A549 (cell line): ENCODE data around the gene CLDN7. TPM values are rescaled to one million over a fixed set of nuclear protein-coding genes. Genes with fewer than 3 reads are reported as not detected.
A peak's percentile ranks its signal among the peaks of the same experiment; 100 is the strongest.

Experiments
- ATAC-seq, 2 experiments: fragments of 200-7000 bp in 1 of 2; fragments of >200 bp in 1 of 2; cut with Nextera tagmentation in 1 of 2; cut with Tn5 transposase in 1 of 2; 3 replicates each; pipeline versions ENCODE4 v1.8.0 to v1.9.1; 2018 to 2020; ENCODE audit warnings: mild to moderate bottlenecking in 1 of 2, moderate library complexity in 1 of 2
- CTCF ChIA-PET: fragments of 300-600 bp; sonication (Branson Sonifier 250); formaldehyde crosslinking; extraction: SDS; loops from one replicate; lab custom pipeline; 2021; ENCODE audit warnings: antibody characterized with exemption, inconsistent platforms; lab: Yijun Ruan, JAX
- POLR2A ChIA-PET: fragments of 350-600 bp; formaldehyde crosslinking; extraction: SDS; loops from one replicate; lab custom pipeline; 2021; ENCODE audit warnings: antibody characterized with exemption, inconsistent platforms; lab: Yijun Ruan, JAX
- DNase-seq, 2 experiments: peaks; one replicate each; pipeline versions ENCODE4 v3.0.0 to v3.0.0-alpha.2; 2011 to 2016; ENCODE audit warnings: low read depth in 1 of 2, low spot score in 1 of 2
- FAIRE-seq: peaks from 2 replicates; lab custom pipeline; 2011; peaks lifted over from hg19 to GRCh38; lab: Jason Lieb, UNC
- H3K27ac ChIP-seq, 2 experiments: fragments of >200 bp; sonication (Bioruptor Twin); formaldehyde crosslinking; 3 replicates each; pipeline ENCODE4 v1.5.1; 2016 to 2017
- H3K4me1 ChIP-seq: fragments of >200 bp; sonication (Bioruptor Twin); formaldehyde crosslinking; 3 replicates; pipeline ENCODE4 v1.6.1; 2016
- H3K4me2 ChIP-seq: fragments of >200 bp; sonication (Bioruptor Twin); formaldehyde crosslinking; 3 replicates; pipeline ENCODE4 v1.6.1; 2016
- H3K4me3 ChIP-seq: fragments of >200 bp; sonication (Bioruptor Twin); formaldehyde crosslinking; 3 replicates; pipeline ENCODE4 v1.5.1; 2016
- H3K9me3 ChIP-seq: fragments of >200 bp; sonication (Bioruptor Twin); formaldehyde crosslinking; 3 replicates; pipeline ENCODE4 v1.6.1; 2016
- BHLHE40 ChIP-seq: IDR thresholded peaks from 2 replicates; pipeline ENCODE4 v1.6.1; 2012; ENCODE audit warnings: low read depth, low read length, inconsistent platforms
- CBX8 ChIP-seq: fragments of 200-600 bp; sonication (generic); IDR thresholded peaks from 2 replicates; pipeline ENCODE4 v1.6.1; 2016
- CEBPB ChIP-seq, 2 experiments: fragments of >200 bp in 1 of 2; sonication (Bioruptor Twin) in 1 of 2; formaldehyde crosslinking in 1 of 2; IDR thresholded peaks; 2 replicates each; pipeline ENCODE4 v1.6.1; 2012 to 2016
- CTCF ChIP-seq: fragments of >200 bp; sonication (Bioruptor Twin); formaldehyde crosslinking; IDR thresholded peaks from 3 replicates; pipeline ENCODE4 v1.5.1; 2016
- EP300 ChIP-seq, 2 experiments: fragments of >200 bp; sonication (Bioruptor Twin); formaldehyde crosslinking; IDR thresholded peaks; 2 replicates in 1 of 2; 3 replicates in 1 of 2; pipeline ENCODE4 v1.6.1; 2016 to 2017
- FOSB ChIP-seq: fragments of 250-450 bp; sonication (Bioruptor Pico); IDR thresholded peaks from 2 replicates; pipeline ENCODE4 v1.5.0; 2020; ENCODE audit warnings: mild to moderate bottlenecking, moderate library complexity
- HDAC2 ChIP-seq: fragments of 200-600 bp; sonication (generic); IDR thresholded peaks from 2 replicates; pipeline ENCODE4 v1.6.1; 2016
- JUNB ChIP-seq: fragments of >200 bp; sonication (Bioruptor Twin); formaldehyde crosslinking; IDR thresholded peaks from 2 replicates; pipeline ENCODE4 v1.6.1; 2016
- KDM1A ChIP-seq: fragments of 200-600 bp; sonication (generic); IDR thresholded peaks from 2 replicates; pipeline ENCODE4 v1.6.1; 2016; ENCODE audit warnings: low read depth, mild to moderate bottlenecking
- NFE2L2 ChIP-seq: fragments of 150-350 bp; conservative IDR thresholded peaks from 2 replicates; pipeline ENCODE4 v1.6.1; 2014; ENCODE audit warnings: low read length
- PHF8 ChIP-seq: fragments of 200-600 bp; sonication (generic); IDR thresholded peaks from 2 replicates; pipeline ENCODE4 v1.6.1; 2016; ENCODE audit warnings: low read depth, mild to moderate bottlenecking, antibody characterized with exemption, moderate library complexity, borderline replicate concordance
- RAD21 ChIP-seq, 2 experiments: fragments of >200 bp in 1 of 2; sonication (Bioruptor Twin) in 1 of 2; formaldehyde crosslinking in 1 of 2; IDR thresholded peaks in 1 of 2; conservative IDR thresholded peaks in 1 of 2; 2 replicates in 1 of 2; 3 replicates in 1 of 2; pipeline ENCODE4 v1.6.1; 2012 to 2018; ENCODE audit warnings: inconsistent platforms in 1 of 2
- RCOR1 ChIP-seq: fragments of 150-350 bp; IDR thresholded peaks from 2 replicates; pipeline ENCODE4 v1.6.1; 2014; ENCODE audit warnings: antibody characterized with exemption, low read length, low read depth
- RNF2 ChIP-seq: fragments of 200-600 bp; sonication (generic); IDR thresholded peaks from 2 replicates; pipeline ENCODE4 v1.6.1; 2016; ENCODE audit warnings: low read depth, mild to moderate bottlenecking, antibody characterized with exemption, moderate library complexity, borderline replicate concordance
- SREBF2 ChIP-seq: fragments of 450-650 bp; IDR thresholded peaks from 2 replicates; pipeline ENCODE4 v1.6.1; 2014; ENCODE audit warnings: mild to moderate bottlenecking, moderate library complexity
- ZFP36 ChIP-seq: fragments of 450-650 bp; IDR thresholded peaks from 2 replicates; pipeline ENCODE4 v1.6.1; 2014; ENCODE audit warnings: borderline replicate concordance; ENCODE audit not compliant: partially characterized antibody
- ZNF302 ChIP-seq: fragments of 250-450 bp; sonication (Bioruptor Pico); IDR thresholded peaks from 2 replicates; pipeline ENCODE4 v1.9.0; 2021; ENCODE audit warnings: inconsistent platforms, mild to moderate bottlenecking, moderate library complexity
- WGBS: methylation state at CpG from one replicate; pipeline ENCODE4 v1.1.6; 2017; ENCODE audit errors: missing lambda C conversion rate; 5-methylcytosine and 5-hydroxymethylcytosine counted together
- polyA plus RNA-seq, 4 experiments: library from polyadenylated mRNA; depleted of rRNA in 3 of 4; stranded (reverse); fragments of >200 nt; fragmentation: RNase III in 1 of 4; extraction: RNeasy Plus Mini Kit Qiagen cat#74134 plus additional on column Dnase treatment in 1 of 4; gene quantifications; 2 replicates in 3 of 4; 3 replicates in 1 of 4; pipeline ENCODE4 v1.2.3, GENCODE V29; 2011 to 2017
- TF ChIP-seq, protein P1 (sequence below): fragments of 250-450 bp; sonication (Bioruptor Pico); IDR thresholded peaks from 2 replicates; pipeline ENCODE4 v1.5.0; 2020; ENCODE audit warnings: low read depth, mild to moderate bottlenecking, moderate library complexity
- TF ChIP-seq, protein P2 (sequence below): IDR thresholded peaks from 2 replicates; pipeline ENCODE4 v1.6.1; 2012

CLDN7 gene
- polyA plus RNA-seq, 2 of the 4 experiments (the other 2 are of a cell fraction): 0.97 to 4.2 TPM

- Histone ChIP-seq H3K27ac (peak overlapping the region; percentile 96 to 99), H3K4me3 (peak overlapping the region; percentile 86), H3K4me2 (peak overlapping the region; percentile 97), H3K9me3 (no peaks in the 10 kb centered on the region), H3K4me1 (peaks cover 36% of the 10 kb centered on the region)
- CTCF ChIA-PET: interaction anchor here (0.6 to 17.3 kb wide), 10 partner anchors 10 to 575 kb away, joined by 3 to 169 read pairs (median 6); partner anchors contain the start of genes ACADVL, CTDNEP1, DLG4 and ELP5
- FAIRE-seq: no peak
- no peak for ATAC-seq
- POLR2A ChIA-PET: interaction anchor here (1.1 to 2.9 kb wide), 2 partner anchors 10 to 15 kb away, joined by 3 to 15 read pairs; partner anchors contain the start of genes CTDNEP1 and ELP5
- no peak for TF ChIP-seq RNF2
- no peak for TF ChIP-seq FOSB (CRISPR knock-in tag)
- TF ChIP-seq, protein P1, sequence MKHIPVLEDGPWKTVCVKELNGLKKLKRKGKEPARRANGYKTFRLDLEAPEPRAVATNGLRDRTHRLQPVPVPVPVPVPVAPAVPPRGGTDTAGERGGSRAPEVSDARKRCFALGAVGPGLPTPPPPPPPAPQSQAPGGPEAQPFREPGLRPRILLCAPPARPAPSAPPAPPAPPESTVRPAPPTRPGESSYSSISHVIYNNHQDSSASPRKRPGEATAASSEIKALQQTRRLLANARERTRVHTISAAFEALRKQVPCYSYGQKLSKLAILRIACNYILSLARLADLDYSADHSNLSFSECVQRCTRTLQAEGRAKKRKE (CRISPR knock-in tag): no peak
- no peak for TF ChIP-seq BHLHE40
- TF ChIP-seq CBX8: no peak
- TF ChIP-seq CTCF: no peak
- TF ChIP-seq NFE2L2: no peak
- 56% methylated on average over 9 of the region's 9 CpGs for WGBS
- no peak for DNase-seq
These were observed 21.1 kb downstream of the CLDN7 start for GRCh38 chr17:7241090-7241733.

DNA sequence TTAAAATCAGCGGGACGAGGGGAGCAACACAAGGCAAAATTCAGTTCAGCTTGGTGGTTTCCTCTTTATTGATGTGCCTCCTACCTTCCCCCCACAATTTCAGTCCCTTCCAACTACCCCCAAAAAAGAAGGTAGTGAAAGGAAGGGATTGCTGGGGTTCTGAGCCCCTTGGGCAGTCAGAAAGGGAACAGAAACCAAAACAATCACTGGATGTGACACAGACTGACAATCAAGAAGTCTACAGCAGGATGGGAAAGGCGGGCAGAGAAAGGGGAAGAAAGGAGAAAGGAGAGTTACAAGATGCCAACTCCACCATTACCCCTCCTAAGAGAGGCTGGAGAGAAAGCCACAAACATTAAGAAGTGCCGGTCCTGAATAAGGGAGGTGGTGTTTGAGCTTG lies 21.9 kb downstream of the CLDN7 start:
- H3K27ac ChIP-seq: peak overlapping the region; percentile 18 to 54; a peak in 4 of 6 replicates
- no peak for TF ChIP-seq JUNB
- no peak for TF ChIP-seq CEBPB (IDR thresholded peaks at IDR 0.05)
- no peak for TF ChIP-seq EP300 (IDR thresholded peaks at IDR 0.05)
- no peak for TF ChIP-seq SREBF2
- no peak for TF ChIP-seq RAD21 (conservative IDR thresholded peaks at IDR 0.05 in 1 of 2, IDR thresholded peaks at IDR 0.05 in 1 of 2)
- TF ChIP-seq, protein P1 (CRISPR knock-in tag): no peak
- TF ChIP-seq, protein P2, sequence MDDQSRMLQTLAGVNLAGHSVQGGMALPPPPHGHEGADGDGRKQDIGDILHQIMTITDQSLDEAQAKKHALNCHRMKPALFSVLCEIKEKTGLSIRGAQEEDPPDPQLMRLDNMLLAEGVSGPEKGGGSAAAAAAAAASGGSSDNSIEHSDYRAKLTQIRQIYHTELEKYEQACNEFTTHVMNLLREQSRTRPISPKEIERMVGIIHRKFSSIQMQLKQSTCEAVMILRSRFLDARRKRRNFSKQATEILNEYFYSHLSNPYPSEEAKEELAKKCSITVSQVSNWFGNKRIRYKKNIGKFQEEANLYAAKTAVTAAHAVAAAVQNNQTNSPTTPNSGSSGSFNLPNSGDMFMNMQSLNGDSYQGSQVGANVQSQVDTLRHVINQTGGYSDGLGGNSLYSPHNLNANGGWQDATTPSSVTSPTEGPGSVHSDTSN: no peak
- no peak for TF ChIP-seq KDM1A
- TF ChIP-seq RCOR1: no peak
- no peak for TF ChIP-seq FOSB (CRISPR knock-in tag)
- TF ChIP-seq ZFP36: no peak
- no peak for TF ChIP-seq HDAC2
- TF ChIP-seq ZNF302 (CRISPR knock-in tag): no peak
- no peak for TF ChIP-seq PHF8
- POLR2A ChIA-PET: no interaction called here
- H3K9me3 ChIP-seq: no peaks in the 10 kb centered on the region
- H3K4me3 ChIP-seq: peak overlapping the region; percentile 20; the same call in 1 of the 3 replicates
- WGBS: 42% methylated on average over 4 of the region's 4 CpGs
- FAIRE-seq: no peak
- CTCF ChIA-PET: interaction anchor here (0.9 to 17.3 kb wide), 8 partner anchors 9 to 63 kb away, joined by 3 to 169 read pairs (median 9); partner anchors contain the start of genes ACADVL, CTDNEP1, DLG4 and ELP5
- no peak for DNase-seq
- H3K4me2 ChIP-seq: peak overlapping the region; percentile 97
- no peak for ATAC-seq
- H3K4me1 ChIP-seq: peaks cover 44% of the 10 kb centered on the region
